GM12801 (cell line): ENCODE measurements around the gene CEP57.

ENCODE experiments used
- TF ChIP-seq, protein P1 (sequence below): IDR thresholded peaks from one replicate; pipeline ENCODE4 v1.5.1; 2011; ENCODE audit warnings: control low read depth; ENCODE audit not compliant: insufficient read length; ENCODE audit errors: extremely low read depth

CEP57 gene

DNA sequence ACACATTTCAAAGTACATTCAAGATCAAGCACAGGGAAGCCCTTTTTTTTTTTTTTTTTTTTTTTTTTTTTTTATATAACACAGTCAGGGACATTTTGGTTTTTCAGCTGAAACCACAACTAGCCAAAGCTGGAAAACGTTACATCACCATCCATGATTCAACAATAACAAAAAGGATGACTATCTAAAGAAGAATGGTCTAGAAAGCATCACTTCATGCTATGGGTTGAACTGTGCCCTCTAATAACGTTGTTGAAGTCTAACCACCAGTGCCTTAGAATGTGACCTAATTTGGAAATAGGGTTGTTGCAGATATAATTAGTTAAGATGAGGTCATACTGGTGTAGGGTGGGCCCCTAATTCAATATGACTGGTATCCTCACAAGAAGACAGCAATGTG, 87.0 kb downstream of the CEP57 start:
- TF ChIP-seq, protein P1, sequence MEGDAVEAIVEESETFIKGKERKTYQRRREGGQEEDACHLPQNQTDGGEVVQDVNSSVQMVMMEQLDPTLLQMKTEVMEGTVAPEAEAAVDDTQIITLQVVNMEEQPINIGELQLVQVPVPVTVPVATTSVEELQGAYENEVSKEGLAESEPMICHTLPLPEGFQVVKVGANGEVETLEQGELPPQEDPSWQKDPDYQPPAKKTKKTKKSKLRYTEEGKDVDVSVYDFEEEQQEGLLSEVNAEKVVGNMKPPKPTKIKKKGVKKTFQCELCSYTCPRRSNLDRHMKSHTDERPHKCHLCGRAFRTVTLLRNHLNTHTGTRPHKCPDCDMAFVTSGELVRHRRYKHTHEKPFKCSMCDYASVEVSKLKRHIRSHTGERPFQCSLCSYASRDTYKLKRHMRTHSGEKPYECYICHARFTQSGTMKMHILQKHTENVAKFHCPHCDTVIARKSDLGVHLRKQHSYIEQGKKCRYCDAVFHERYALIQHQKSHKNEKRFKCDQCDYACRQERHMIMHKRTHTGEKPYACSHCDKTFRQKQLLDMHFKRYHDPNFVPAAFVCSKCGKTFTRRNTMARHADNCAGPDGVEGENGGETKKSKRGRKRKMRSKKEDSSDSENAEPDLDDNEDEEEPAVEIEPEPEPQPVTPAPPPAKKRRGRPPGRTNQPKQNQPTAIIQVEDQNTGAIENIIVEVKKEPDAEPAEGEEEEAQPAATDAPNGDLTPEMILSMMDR, result no peak
